ENCODE measurements around the gene TPK1. TPM values are rescaled to one million over a fixed set of nuclear protein-coding genes. Genes with fewer than 3 reads are reported as not detected.

Gene TPK1
- total RNA-seq, 3 donors from 2014 or later (not counting 1 experiment from before 2014, with no cell fraction given) = 20.9 to 28.6 (median 25.3) TPM

GRCh38 chr7:144594580-144594979 lies 241.3 kb downstream of the TPK1 start:
- H3K27me3 ChIP-seq (ENCODE audit: control insufficient read depth, insufficient read depth, low read length) = no peaks in the 10 kb centered on the region
- H3K4me1 ChIP-seq (ENCODE audit: control insufficient read depth, insufficient read depth, low read length) = no peaks in the 10 kb centered on the region
- no peaks in the 10 kb centered on the region for H3K4me1 Mint-ChIP-seq
- no peak overlapping the region for H3K27ac Mint-ChIP-seq
- H3K36me3 Mint-ChIP-seq = peaks cover 40% of the 10 kb centered on the region
- H3K4me3 Mint-ChIP-seq = no peak overlapping the region
- ATAC-seq (no peak), DNase-seq (no peak)
- H3K27me3 Mint-ChIP-seq (ENCODE audit: low read depth in 2 of 2) = no peaks in the 10 kb centered on the region
- H3K4me3 ChIP-seq (ENCODE audit: low read length) = no peak overlapping the region
- no peaks in the 10 kb centered on the region for H3K9me3 ChIP-seq (ENCODE audit: control insufficient read depth, insufficient read depth, low read length)
- TF ChIP-seq CTCF (IDR thresholded peaks at IDR 0.05) = no peak
- no peak overlapping the region for H3K27ac ChIP-seq (ENCODE audit: low read length)
- H3K9me3 Mint-ChIP-seq = peaks cover 3 to 20% of the 10 kb centered on the region in 2 donors
- intact Hi-C loops (cut with micrococcal nuclease) = no loop called here
- peaks cover 4% of the 10 kb centered on the region for H3K36me3 ChIP-seq (ENCODE audit: control insufficient read depth, insufficient read depth, low read length)

GRCh38 chr7:144588559-144589051 lies 247.2 kb downstream of the TPK1 start:
- DNase-seq = no peak
- no peak for ATAC-seq
- no peaks in the 10 kb centered on the region for H3K4me1 ChIP-seq (ENCODE audit: control insufficient read depth, insufficient read depth, low read length)
- Mint-ChIP-seq H3K36me3 (peaks cover 7% of the 10 kb centered on the region), H3K4me1 (peaks cover 6 to 10% of the 10 kb centered on the region in 2 donors), H3K27me3 (ENCODE audit: low read depth in 2 of 2) (no peaks in the 10 kb centered on the region), H3K4me3 (no peak overlapping the region), H3K9me3 (no peaks in the 10 kb centered on the region), H3K27ac (no peak overlapping the region)
- no peaks in the 10 kb centered on the region for H3K9me3 ChIP-seq (ENCODE audit: control insufficient read depth, insufficient read depth, low read length)
- H3K4me3 ChIP-seq (ENCODE audit: low read length) = no peak overlapping the region
- H3K27me3 ChIP-seq (ENCODE audit: control insufficient read depth, insufficient read depth, low read length) = no peaks in the 10 kb centered on the region
- no peak overlapping the region for H3K27ac ChIP-seq (ENCODE audit: low read length)
- no peak for TF ChIP-seq CTCF (IDR thresholded peaks at IDR 0.05)
- 78% methylated on average over 4 of the region's 4 CpGs for WGBS (ENCODE audit: insufficient coverage)
- H3K36me3 ChIP-seq (ENCODE audit: control insufficient read depth, insufficient read depth, low read length) = peaks cover 4% of the 10 kb centered on the region
- intact Hi-C loops (cut with micrococcal nuclease) = no loop called here

- Mint-ChIP-seq H3K9me3 (no peaks in the 10 kb centered on the region), H3K4me1 (peaks cover 6 to 14% of the 10 kb centered on the region in 2 donors), H3K4me3 (no peak overlapping the region), H3K27ac (no peak overlapping the region), H3K27me3 (ENCODE audit: low read depth in 2 of 2) (no peaks in the 10 kb centered on the region), H3K36me3 (no peaks in the 10 kb centered on the region)
- no peaks in the 10 kb centered on the region for H3K27me3 ChIP-seq (ENCODE audit: control insufficient read depth, insufficient read depth, low read length)
- H3K36me3 ChIP-seq (ENCODE audit: control insufficient read depth, insufficient read depth, low read length) = peaks cover 4% of the 10 kb centered on the region
- 94% methylated on average over 1 of the region's 1 CpG for WGBS (ENCODE audit: insufficient coverage)
- TF ChIP-seq CTCF (IDR thresholded peaks at IDR 0.05) = no peak
- intact Hi-C loops (cut with micrococcal nuclease) = no loop called here
- H3K27ac ChIP-seq (ENCODE audit: low read length) = no peak overlapping the region
- DNase-seq (no peak), ATAC-seq (no peak)
- no peaks in the 10 kb centered on the region for H3K4me1 ChIP-seq (ENCODE audit: control insufficient read depth, insufficient read depth, low read length)
- H3K4me3 ChIP-seq (ENCODE audit: low read length) = no peak overlapping the region
- no peaks in the 10 kb centered on the region for H3K9me3 ChIP-seq (ENCODE audit: control insufficient read depth, insufficient read depth, low read length)
These were observed 248.2 kb downstream of the TPK1 start for GRCh38 chr7:144587701-144588100.

- no peak overlapping the region for H3K4me3 Mint-ChIP-seq
- WGBS (ENCODE audit: insufficient coverage) = 100% methylated on average over 3 of the region's 3 CpGs
- H3K27me3 Mint-ChIP-seq (ENCODE audit: low read depth in 2 of 2) = no peaks in the 10 kb centered on the region
- Histone ChIP-seq H3K27me3 (ENCODE audit: control insufficient read depth, insufficient read depth, low read length) (no peaks in the 10 kb centered on the region), H3K4me1 (ENCODE audit: control insufficient read depth, insufficient read depth, low read length) (no peaks in the 10 kb centered on the region), H3K4me3 (ENCODE audit: low read length) (no peak overlapping the region), H3K36me3 (ENCODE audit: control insufficient read depth, insufficient read depth, low read length) (no peaks in the 10 kb centered on the region), H3K9me3 (ENCODE audit: control insufficient read depth, insufficient read depth, low read length) (no peaks in the 10 kb centered on the region), H3K27ac (ENCODE audit: low read length) (no peak overlapping the region)
- peaks cover 0 to 2% of the 10 kb centered on the region in 2 donors for H3K9me3 Mint-ChIP-seq
- peaks cover 6 to 14% of the 10 kb centered on the region in 2 donors for H3K4me1 Mint-ChIP-seq
- ATAC-seq = no peak
- no peak for TF ChIP-seq CTCF (IDR thresholded peaks at IDR 0.05)
- no peak overlapping the region for H3K27ac Mint-ChIP-seq
- intact Hi-C loops (cut with micrococcal nuclease) = no loop called here
- no peak for DNase-seq
- no peaks in the 10 kb centered on the region for H3K36me3 Mint-ChIP-seq
These were observed 251.1 kb downstream of the TPK1 start for GRCh38 chr7:144584726-144585125.
